Activated T-cell treated with anti-CD3 and anti-CD28 coated beads, Interleukin-2, amount 50 U/mL, for 48 hours (primary cell): ENCODE measurements around the gene MAN1A1.

Source experiments
- DNase-seq, 2 experiments: peaks; one replicate each; pipeline ENCODE4 v3.0.0-alpha.2; 2020

The MAN1A1 gene

GRCh38 chr6:119345114-119345513 is 4.4 kb downstream of the MAN1A1 start:
- DNase-seq: no peak

GRCh38 chr6:119344306-119344705 is 5.3 kb downstream of the MAN1A1 start:
- no peak for DNase-seq

DNA sequence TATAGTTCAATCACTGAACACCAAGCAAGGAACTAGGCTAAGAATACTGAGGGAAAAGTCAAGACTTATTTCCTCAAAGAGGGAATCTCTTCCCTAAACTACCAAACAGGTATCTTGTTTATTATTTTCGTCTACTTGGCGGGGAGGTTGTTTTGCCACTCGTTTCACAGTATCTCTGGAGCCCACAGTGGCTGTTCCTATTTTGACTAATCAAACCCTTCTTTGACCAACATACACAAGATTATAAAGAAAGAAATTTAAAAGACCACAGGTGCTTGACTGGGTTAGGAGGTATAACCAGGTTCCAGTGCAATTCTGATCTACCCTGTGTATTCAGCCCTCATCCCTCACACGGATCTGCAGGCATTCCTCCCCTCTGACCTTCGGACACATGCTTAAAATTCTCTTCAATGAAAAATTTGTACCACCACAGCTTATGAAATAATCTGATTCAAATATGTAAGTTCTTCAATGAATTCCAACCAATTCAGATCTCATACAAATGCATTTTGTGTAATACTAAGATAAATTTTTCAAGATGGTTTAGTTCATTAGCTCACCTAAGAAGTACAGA is 5.9 kb downstream of the MAN1A1 start:
- no peak for DNase-seq

GRCh38 chr6:119343167-119343566 is 6.4 kb downstream of the MAN1A1 start:
- DNase-seq: no peak

GRCh38 chr6:119342430-119342829 is 7.1 kb downstream of the MAN1A1 start:
- no peak for DNase-seq

DNA sequence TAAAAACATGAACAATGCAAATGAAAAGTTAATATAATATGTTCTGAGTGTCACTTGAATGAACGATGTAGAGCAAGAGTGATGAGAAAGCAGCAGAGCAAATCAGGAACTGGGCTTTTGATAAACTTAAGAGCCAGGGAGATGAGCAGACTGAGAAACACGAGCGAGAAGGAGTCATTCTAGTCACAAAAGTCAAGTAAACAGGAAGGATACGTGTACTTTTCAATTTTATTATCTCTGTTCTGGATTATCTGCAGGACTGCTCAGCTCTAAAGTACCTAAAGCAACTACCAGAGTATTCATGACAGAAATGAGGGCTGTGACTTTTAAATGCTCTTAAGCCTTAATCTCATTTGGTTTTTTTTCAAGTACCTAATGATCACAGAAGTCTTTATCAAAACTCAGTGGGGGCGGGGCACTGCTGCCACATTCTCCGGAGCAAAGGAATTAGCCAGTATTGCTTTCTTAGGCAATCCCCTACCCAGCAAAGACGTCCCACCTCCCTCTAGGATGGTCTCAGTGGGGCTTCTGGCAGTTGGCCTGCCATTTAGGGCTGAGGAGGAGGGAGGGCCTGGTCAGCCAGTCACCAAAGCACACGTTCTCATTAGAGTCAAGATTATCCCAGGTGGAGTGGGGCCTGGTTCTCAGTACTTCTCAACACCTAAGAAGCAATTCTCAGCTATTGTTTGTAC is 8.6 kb downstream of the MAN1A1 start:
- no peak for DNase-seq

GRCh38 chr6:119339941-119340456 is 9.6 kb downstream of the MAN1A1 start:
- no peak for DNase-seq

DNA sequence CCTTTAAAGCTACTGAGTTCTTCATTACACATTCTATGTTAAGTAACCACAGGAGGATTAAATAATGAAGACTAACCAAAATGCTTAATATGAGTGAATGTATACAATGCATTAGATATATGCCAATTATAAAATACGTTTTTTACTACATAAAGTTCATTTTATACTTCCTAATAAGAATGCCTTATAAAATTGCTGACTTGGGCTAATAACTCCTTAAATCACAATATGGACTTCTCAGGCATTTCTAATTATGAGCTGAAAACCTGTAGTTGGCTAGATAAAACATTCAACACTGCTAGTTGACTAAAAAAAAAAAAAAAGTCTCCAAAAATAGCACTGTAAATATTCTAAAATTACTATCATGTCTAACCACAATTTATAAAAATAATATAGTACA is 11.8 kb downstream of the MAN1A1 start:
- DNase-seq: no peak

- no peak for DNase-seq
These were observed 12.3 kb downstream of the MAN1A1 start for GRCh38 chr6:119337252-119337651.

DNA sequence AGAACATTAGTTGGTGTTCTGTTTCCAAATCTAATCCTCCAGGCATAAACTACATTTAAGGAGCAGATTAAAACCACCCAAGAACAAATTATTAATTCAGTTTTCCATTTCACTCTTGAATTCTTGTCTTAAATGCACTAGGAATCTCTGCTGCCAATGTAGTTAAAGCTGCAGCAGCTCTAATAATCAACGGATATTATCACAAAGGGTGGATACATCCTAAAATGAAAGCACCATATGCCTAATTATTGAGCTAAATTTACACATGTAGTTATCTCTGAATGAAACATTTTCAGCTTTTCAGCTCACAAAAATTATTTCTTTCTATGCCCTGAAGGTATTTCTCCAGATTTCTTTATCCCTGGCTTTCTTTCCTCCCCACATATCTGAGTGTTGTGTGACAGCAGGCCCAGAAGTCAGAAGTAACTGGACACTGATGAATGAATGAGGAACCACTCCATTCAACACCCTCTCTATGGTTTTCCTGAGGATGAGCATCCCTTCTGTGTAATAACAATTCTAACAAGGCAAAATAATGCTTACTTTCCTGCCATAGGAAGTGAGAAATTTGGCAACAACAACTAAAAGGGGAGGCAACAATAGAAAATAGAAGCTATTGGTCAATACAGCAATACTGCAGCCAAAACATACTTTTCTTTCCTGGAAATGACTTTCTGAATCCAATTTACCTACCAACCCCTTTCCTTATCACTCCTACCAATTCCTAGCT is 14.9 kb downstream of the MAN1A1 start:
- no peak for DNase-seq

DNA sequence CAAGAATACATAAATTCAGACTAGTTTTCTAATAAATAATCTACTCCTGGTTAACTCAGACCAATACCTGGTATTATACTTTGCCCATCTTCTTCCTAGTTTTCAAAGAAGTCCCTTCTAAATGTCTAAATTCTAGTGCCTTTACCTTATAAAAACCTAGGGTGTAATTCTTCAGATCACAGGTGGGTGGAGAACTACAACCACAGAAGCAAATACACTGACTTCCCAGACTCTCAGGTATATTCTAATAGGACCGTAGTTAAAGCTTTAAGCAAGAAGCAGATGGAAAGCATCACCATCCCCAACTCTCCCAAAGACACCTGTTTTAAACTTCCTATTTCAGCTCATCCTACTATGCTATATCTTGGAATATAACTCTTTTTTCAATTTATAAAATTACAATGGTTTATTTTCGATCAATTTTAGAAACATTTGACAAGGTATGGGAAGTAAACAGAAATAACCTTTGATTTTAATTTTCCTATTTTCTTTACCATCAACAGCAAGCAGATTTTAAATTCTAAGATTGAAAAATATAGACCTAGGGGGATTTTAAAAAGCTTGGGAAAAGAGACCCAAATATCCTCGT is 15.8 kb downstream of the MAN1A1 start:
- no peak for DNase-seq

DNA sequence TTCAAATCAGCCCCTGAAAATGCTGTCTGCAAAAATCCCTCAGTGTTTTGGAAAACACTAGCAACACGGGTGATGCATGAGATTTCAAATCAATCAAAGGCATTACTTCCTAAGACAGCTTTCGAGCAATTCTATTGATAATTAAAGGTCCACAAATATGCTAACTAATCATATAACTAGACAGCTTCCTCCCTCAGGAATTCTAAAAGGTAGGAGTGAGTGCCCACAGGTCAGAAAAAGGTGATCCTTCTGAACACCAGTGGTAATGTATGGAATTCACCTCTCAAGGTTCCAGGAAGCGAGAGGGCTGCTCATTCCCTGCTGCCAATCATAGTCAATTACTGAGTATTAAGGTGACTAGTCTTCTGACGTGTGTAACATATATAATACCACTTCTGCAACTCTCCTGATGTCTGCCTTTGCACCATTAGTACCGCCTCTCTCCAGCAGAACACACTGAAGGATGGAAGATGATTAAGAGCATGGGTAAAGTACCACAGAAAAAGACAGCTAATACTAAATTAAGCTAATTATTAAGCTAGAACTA is 16.4 kb downstream of the MAN1A1 start:
- no peak for DNase-seq

- DNase-seq: no peak
These were observed 17.8 kb downstream of the MAN1A1 start for GRCh38 chr6:119331663-119332286.

- no peak for DNase-seq
These were observed 18.9 kb downstream of the MAN1A1 start for GRCh38 chr6:119330520-119331113.

DNA sequence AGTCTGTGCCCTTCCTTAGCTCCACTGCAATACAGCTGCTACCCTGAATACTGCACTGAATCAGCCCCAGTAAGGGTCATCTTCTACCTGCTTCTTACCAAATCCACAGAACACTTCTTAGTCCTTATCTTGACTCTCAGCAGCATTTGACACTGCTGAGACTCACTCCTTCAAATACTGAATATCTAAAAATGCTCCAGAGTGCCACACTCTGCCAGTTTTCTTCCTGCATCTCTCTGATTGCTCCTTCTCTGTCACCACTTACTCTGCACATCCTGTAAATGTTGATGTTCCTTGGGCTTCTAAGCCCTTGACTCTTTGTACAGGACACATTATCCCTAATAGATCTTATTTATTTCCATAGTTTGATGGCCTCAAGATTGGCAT is 19.8 kb downstream of the MAN1A1 start:
- no peak for DNase-seq

- no peak for DNase-seq
These were observed 20.4 kb downstream of the MAN1A1 start for GRCh38 chr6:119328892-119329793.

DNA sequence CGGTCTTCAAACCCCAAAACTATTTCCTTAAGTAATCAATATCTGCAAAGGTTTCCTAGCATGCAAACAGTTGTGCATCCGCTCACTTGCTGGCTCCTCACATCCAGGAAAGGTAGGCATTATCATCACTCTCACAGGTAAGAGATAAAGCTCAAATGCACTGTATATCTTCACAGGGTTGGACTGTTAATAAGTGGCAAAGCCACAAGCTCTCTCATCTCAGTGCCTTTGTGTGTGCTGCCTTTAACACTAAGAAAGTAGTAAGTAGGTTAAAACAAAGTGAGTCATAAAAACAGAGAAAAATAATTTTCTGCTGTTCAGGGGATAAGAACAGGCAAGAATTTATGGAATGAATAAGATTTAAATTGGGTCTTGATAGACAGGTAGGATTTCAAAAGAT is 21.3 kb downstream of the MAN1A1 start:
- no peak for DNase-seq

GRCh38 chr6:119327810-119328209 is 21.8 kb downstream of the MAN1A1 start:
- DNase-seq: no peak

DNA sequence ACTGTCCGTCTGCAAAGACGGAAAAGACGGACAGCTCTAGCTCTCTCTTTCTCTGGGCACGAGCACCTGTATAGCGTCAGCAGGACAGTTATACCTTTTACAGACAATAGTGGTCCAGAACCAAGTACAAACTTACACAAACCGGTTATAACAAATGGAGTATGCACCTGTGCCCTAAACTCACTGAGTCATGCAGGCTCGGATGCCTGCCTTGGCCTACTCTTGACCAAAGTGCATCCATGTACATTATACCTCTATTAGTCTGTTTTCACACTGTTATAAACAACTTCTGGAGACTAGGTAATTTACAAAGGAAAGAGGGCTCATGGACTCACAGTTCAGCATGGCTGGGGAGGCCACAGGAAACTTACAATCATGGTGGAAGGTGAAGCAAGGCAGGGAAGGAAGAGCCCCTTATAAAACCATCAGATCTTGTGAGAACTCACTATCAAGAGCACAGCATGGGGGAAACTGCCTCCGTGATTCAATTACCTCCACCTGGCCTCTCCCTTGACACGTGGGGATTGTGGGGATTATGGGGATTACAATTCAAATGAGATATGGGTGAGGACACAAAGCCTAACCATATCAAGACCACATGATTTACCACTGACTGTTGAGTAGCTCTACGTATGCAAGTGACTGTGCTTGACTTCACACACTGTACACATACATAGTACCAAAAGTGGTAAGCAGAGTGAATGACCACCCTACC is 23.1 kb downstream of the MAN1A1 start:
- DNase-seq: no peak

GRCh38 chr6:119325559-119326265 is 23.8 kb downstream of the MAN1A1 start:
- no peak for DNase-seq
